A673 (cell line): Measurements from ENCODE around the gene RNF8.

ENCODE experiments used
- EZH2 ChIP-seq: fragments of 200-600 bp; sonication (generic); IDR thresholded peaks from 2 replicates; pipeline ENCODE4 v1.6.1; 2017; ENCODE audit warnings: borderline replicate concordance, low read depth, mild to moderate bottlenecking, mixed read lengths, antibody characterized with exemption, low read length; ENCODE audit not compliant: poor library complexity, severe bottlenecking
- TF ChIP-seq, protein P1 (sequence below): fragments of 300-800, 200-600 bp; sonication (generic); conservative IDR thresholded peaks from 2 replicates; pipeline ENCODE4 v1.5.1; 2017; ENCODE audit warnings: low read depth, mild to moderate bottlenecking, antibody characterized with exemption, low read length, moderate library complexity, mixed read lengths

DNA sequence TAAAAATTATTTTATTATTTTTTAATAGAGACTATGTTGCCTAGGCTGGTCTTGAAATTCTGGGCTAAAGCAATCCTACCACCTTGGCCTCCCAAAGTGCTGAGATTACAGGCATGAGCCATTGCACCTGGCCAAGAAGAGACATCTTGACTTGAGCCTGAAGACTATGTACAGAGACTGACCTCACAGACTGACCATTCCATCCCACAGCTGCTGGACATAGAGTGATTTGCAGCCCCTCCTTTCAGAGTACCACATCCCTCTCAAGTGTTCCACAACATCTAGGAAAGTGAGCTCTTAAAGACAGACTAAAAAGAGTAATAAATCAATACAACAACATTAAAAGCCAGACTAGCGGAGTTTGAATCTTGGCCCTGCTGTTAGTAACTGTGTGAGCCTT is 39.0 kb downstream of the RNF8 start:
- TF ChIP-seq EZH2 = no peak
- TF ChIP-seq, protein P1, sequence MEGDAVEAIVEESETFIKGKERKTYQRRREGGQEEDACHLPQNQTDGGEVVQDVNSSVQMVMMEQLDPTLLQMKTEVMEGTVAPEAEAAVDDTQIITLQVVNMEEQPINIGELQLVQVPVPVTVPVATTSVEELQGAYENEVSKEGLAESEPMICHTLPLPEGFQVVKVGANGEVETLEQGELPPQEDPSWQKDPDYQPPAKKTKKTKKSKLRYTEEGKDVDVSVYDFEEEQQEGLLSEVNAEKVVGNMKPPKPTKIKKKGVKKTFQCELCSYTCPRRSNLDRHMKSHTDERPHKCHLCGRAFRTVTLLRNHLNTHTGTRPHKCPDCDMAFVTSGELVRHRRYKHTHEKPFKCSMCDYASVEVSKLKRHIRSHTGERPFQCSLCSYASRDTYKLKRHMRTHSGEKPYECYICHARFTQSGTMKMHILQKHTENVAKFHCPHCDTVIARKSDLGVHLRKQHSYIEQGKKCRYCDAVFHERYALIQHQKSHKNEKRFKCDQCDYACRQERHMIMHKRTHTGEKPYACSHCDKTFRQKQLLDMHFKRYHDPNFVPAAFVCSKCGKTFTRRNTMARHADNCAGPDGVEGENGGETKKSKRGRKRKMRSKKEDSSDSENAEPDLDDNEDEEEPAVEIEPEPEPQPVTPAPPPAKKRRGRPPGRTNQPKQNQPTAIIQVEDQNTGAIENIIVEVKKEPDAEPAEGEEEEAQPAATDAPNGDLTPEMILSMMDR = no peak
